Measurements from ENCODE around the gene HYAL4. TPM values are rescaled to one million over a fixed set of nuclear protein-coding genes. Genes with fewer than 3 reads are reported as not detected.
A peak's percentile ranks its signal among the peaks of the same experiment; 100 is the strongest.

HYAL4 gene
- total and polyA plus RNA-seq, 2 of the 13 experiments (the other 11 are each of a cell fraction or from before 2014, with no cell fraction given) = not detected

DNA sequence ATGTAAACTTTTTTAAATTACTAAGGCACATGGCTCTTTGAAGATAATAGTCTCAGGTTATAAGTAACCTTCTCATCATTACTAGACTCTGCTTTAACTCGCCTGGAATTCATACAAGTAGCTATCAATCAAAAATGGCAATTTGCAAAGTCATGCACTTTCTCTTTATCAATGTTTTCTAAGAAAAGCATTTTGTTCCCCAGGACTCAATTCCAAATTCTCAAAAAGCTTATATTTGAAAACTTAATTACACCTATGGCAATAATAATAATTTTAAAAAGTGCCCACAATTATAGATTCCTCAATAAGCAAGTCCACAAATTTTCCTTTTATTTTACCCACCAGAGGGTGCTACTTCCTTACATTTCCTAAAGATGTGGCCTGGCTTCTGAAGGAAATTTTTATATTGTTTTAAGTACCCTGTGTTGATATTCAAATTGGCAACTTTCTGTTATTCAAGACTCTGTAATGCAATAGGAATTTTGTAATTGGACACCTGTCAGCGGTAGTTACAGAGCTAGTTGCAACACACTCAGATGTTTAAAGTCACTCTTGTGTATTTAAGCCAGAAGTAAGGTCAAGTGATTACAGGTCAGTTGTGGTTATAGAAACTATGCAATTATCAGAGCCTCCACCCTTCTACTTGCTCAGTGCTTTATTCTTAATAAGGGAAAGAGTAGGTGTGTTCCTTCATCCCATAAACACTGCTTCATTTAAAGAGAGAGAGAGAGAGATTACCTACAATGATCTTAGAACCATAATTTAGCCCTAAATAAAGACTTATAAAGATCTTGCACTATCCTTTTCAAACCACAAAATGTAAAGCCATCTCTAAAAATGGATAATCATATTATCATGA, 47.1 kb upstream of the HYAL4 start (continued):
- TF ChIP-seq CREM (IDR thresholded peaks at IDR 0.05) (no peak; the same call in 1 of the 2 replicates), CREM (CRISPR knock-in tag; IDR thresholded peaks at IDR 0.05) (no peak), BCL6 (CRISPR knock-in tag; IDR thresholded peaks at IDR 0.05) (peak; percentile 73), HDAC1 (CRISPR knock-in tag; IDR thresholded peaks at IDR 0.05) (0 out of 2 replicates have a peak, but pooled peaks have one; percentile 25), KDM3A (CRISPR knock-in tag; IDR thresholded peaks at IDR 0.05; ENCODE audit: low read depth) (no peak; the same call in 1 of the 2 replicates), TFE3 (CRISPR knock-in tag; IDR thresholded peaks at IDR 0.05) (peak; percentile 60; the same call in 1 of the 2 replicates), TARDBP (CRISPR knock-in tag; IDR thresholded peaks at IDR 0.05) (0 out of 2 replicates have a peak, but pooled peaks have one; percentile 42), SAP130 (CRISPR knock-in tag; IDR thresholded peaks at IDR 0.05; ENCODE audit: low read depth) (peak; percentile 69), ZFP36 (IDR thresholded peaks at IDR 0.05; ENCODE audit: borderline replicate concordance, low read depth, low read length, partially characterized antibody) (no peak), NBN (conservative IDR thresholded peaks at IDR 0.05) (no peak), CHD2 (IDR thresholded peaks at IDR 0.05; ENCODE audit: low read depth, low read length) (no peak), MYC (CRISPR knock-in tag; IDR thresholded peaks at IDR 0.05; ENCODE audit: borderline replicate concordance) (no peak), PHF8 (CRISPR knock-in tag; IDR thresholded peaks at IDR 0.05) (no peak), GRHL1 (CRISPR knock-in tag; conservative IDR thresholded peaks at IDR 0.05) (no peak), PHF21A (CRISPR knock-in tag; IDR thresholded peaks at IDR 0.05) (no peak), SMAD9 (CRISPR knock-in tag; IDR thresholded peaks at IDR 0.05) (no peak), BHLHE40 (IDR thresholded peaks at IDR 0.05; ENCODE audit: low read length) (0 out of 2 replicates have a peak, but pooled peaks have one; percentile 28), CREB3 (CRISPR knock-in tag; IDR thresholded peaks at IDR 0.05) (no peak), ONECUT2 (CRISPR knock-in tag; IDR thresholded peaks at IDR 0.05) (no peak)
- TF ChIP-seq, protein P1, sequence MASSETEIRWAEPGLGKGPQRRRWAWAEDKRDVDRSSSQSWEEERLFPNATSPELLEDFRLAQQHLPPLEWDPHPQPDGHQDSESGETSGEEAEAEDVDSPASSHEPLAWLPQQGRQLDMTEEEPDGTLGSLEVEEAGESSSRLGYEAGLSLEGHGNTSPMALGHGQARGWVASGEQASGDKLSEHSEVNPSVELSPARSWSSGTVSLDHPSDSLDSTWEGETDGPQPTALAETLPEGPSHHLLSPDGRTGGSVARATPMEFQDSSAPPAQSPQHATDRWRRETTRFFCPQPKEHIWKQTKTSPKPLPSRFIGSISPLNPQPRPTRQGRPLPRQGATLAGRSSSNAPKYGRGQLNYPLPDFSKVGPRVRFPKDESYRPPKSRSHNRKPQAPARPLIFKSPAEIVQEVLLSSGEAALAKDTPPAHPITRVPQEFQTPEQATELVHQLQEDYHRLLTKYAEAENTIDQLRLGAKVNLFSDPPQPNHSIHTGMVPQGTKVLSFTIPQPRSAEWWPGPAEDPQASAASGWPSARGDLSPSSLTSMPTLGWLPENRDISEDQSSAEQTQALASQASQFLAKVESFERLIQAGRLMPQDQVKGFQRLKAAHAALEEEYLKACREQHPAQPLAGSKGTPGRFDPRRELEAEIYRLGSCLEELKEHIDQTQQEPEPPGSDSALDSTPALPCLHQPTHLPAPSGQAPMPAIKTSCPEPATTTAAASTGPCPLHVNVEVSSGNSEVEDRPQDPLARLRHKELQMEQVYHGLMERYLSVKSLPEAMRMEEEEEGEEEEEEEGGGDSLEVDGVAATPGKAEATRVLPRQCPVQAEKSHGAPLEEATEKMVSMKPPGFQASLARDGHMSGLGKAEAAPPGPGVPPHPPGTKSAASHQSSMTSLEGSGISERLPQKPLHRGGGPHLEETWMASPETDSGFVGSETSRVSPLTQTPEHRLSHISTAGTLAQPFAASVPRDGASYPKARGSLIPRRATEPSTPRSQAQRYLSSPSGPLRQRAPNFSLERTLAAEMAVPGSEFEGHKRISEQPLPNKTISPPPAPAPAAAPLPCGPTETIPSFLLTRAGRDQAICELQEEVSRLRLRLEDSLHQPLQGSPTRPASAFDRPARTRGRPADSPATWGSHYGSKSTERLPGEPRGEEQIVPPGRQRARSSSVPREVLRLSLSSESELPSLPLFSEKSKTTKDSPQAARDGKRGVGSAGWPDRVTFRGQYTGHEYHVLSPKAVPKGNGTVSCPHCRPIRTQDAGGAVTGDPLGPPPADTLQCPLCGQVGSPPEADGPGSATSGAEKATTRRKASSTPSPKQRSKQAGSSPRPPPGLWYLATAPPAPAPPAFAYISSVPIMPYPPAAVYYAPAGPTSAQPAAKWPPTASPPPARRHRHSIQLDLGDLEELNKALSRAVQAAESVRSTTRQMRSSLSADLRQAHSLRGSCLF (CRISPR knock-in tag; IDR thresholded peaks at IDR 0.05; ENCODE audit: borderline replicate concordance) = no peak
